DLD1 (cell line): Measurements from ENCODE around the gene GABRG1.

Source experiments
- in situ Hi-C: cut with HindIII; loops from 2 replicates; pipeline ENCODE4 v1.10.0; 2017; ENCODE audit warnings: low sequenced_read_pairs

The GABRG1 gene

GRCh38 chr4:46123913-46124755 is at the start of gene GABRG1:
Gene GABRG1 (minus strand): TSS chr4:46124054. CDS start chr4:46123913, 141 bp downstream.
- in situ Hi-C loops = no loop called here

GRCh38 chr4:46146993-46147392 is 23.1 kb upstream of the GABRG1 start:
- in situ Hi-C loops = no loop called here

GRCh38 chr4:46131498-46132057 is 7.7 kb upstream of the GABRG1 start:
- in situ Hi-C loops = no loop called here

GRCh38 chr4:46124773-46125413 is 1.0 kb upstream of the GABRG1 start:
- in situ Hi-C loops = no loop called here

GRCh38 chr4:46081674-46082073 is 42.2 kb downstream of the GABRG1 start:
- in situ Hi-C loops = no loop called here

GRCh38 chr4:46081248-46081647 is 42.6 kb downstream of the GABRG1 start:
- in situ Hi-C loops = no loop called here

GRCh38 chr4:46073778-46074177 is 50.1 kb downstream of the GABRG1 start:
- in situ Hi-C loops = no loop called here

GRCh38 chr4:46051392-46051791 is 72.5 kb downstream of the GABRG1 start:
- in situ Hi-C loops = no loop called here

- in situ Hi-C loops = no loop called here
Observed at GRCh38 chr4:46032056-46032455, 91.8 kb downstream of the GABRG1 start.

- in situ Hi-C loops = no loop called here
Observed at GRCh38 chr4:46016306-46016705, 107.5 kb downstream of the GABRG1 start.

GRCh38 chr4:45992728-45993127 is 131.1 kb downstream of the GABRG1 start:
- in situ Hi-C loops = no loop called here

- in situ Hi-C loops = no loop called here
Observed at GRCh38 chr4:45989775-45990174, 134.1 kb downstream of the GABRG1 start.

- in situ Hi-C loops = no loop called here
Observed at GRCh38 chr4:45987858-45988257, 136.0 kb downstream of the GABRG1 start.
